Subcutaneous adipose tissue (tissue), 4 donors: ENCODE measurements around the gene MEI4. TPM values are rescaled to one million over a fixed set of nuclear protein-coding genes. Genes with fewer than 3 reads are reported as not detected.

ENCODE experiments used
- CTCF ChIP-seq: fragments of 450-650 bp; IDR thresholded peaks from one replicate; pipeline ENCODE4 v1.5.1; 2016; ENCODE audit warnings: low read depth, mild to moderate bottlenecking, control low read depth, antibody characterized with exemption, moderate library complexity
- total RNA-seq, 4 donors: library from RNA; depleted of rRNA; stranded (reverse); fragments of >200 nt; gene quantifications; one replicate each; pipeline ENCODE4 v1.1.0, GENCODE V29; 2016

MEI4 gene
- total RNA-seq, 4 donors from 2014 or later = under 0.01 to 0.16 TPM; not detected in 2

GRCh38 chr6:77893391-77893790 lies 240.6 kb downstream of the MEI4 start:
- no peak for TF ChIP-seq CTCF

DNA sequence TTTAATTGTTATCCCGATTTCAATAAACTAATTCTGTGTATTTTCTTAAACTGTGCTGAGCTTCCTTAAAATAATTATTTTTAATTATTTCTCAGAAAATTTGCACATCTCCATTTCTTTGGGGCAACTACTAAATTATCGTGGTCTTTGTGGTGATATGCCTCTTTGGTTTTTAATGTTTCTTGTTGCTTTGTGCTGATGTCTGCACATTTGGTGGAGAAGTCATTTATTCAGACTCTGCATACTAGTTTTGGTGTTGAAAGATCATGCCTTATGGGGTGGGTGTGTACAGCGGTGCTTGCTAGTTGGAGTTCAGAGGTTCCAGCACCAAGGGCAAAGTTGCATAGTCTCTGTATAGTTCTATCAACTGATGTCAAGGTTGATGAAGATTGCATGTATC lies 253.2 kb downstream of the MEI4 start:
- no peak for TF ChIP-seq CTCF

- TF ChIP-seq CTCF = no peak
Observed at GRCh38 chr6:77910826-77911225, 258.0 kb downstream of the MEI4 start.

GRCh38 chr6:77926198-77926751 lies 273.4 kb downstream of the MEI4 start:
- TF ChIP-seq CTCF = no peak

DNA sequence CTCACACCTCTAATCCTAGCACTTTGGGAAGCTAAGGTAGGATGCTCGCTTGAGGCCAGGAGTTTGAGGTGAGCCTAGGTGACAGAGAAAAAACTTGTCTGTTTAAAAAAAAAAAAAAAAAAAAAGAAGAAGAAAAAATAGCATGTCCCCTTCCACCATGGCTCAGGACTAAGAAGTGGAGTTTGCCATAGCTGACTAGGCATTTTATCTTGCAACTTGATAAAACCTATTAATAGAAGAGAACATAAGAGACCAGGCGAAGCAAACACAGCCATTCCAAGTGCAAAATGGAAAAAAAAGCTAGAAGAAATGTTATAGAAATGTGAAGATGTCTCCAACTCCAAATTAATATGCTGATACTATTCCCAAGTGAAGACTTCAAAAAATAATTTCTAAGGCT lies 277.5 kb downstream of the MEI4 start:
- no peak for TF ChIP-seq CTCF

- no peak for TF ChIP-seq CTCF
Observed at GRCh38 chr6:77930952-77931351, 278.1 kb downstream of the MEI4 start.

GRCh38 chr6:77962070-77962469 lies 309.2 kb downstream of the MEI4 start:
- no peak for TF ChIP-seq CTCF
